Measurements from ENCODE around the gene C2orf92.

DNA sequence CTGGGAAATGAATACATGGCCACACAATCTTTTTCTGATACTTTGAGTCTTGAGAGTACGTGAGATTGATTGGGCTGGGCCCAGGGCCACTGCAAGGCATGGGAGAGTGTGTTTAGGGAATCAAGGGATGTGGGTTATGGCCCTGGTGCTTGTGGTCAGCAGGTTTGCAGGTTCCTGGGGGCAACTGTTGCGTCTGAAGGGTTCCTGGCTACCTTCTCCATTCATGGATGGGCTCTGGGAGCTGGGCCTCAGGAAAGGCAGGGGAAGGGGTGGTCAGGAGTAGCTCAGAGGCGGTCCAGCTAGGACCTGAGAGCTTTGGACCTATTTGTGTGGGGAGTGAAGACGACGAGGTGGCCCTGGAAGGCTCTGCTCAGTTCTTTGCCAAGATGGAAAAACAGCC is 35.5 kb downstream of the C2orf92 start:
- no peak for TF ChIP-seq CTCF (IDR thresholded peaks at IDR 0.05; ENCODE audit: extremely low read depth in 1 of 2, insufficient read depth in 1 of 2, low read depth in 1 of 2, low read length in 2 of 2)
- no peak for TF ChIP-seq EZH2 (IDR thresholded peaks at IDR 0.05; ENCODE audit: borderline replicate concordance, low read depth, low read length, severe bottlenecking)
- no peak for TF ChIP-seq POLR2A (IDR thresholded peaks at IDR 0.05; ENCODE audit: low read depth, low read length)
- TF ChIP-seq MAX (IDR thresholded peaks at IDR 0.05; ENCODE audit: insufficient read depth, insufficient read length) = no peak
- no peak for TF ChIP-seq POLR2AphosphoS5 (IDR thresholded peaks at IDR 0.05; ENCODE audit: insufficient read depth, low read depth, low read length)

All from endothelial cell of umbilical vein (primary cell).